Gastrocnemius medialis (tissue), 4 donors: ENCODE data around the gene LRRC72.

Experiments
- POLR2A ChIP-seq, 2 donors: fragments of 450-650 bp; IDR thresholded peaks; one replicate each; pipeline ENCODE4 v1.6.1; 2017; ENCODE audit warnings: antibody characterized with exemption in 2 of 2, mild to moderate bottlenecking in 2 of 2, moderate library complexity in 2 of 2
- TF ChIP-seq, protein P1 (sequence below), 5 experiments: fragments of 450-650 bp in 3 of 5; fragments of 200-600 bp in 2 of 5; sonication (generic) in 2 of 5; IDR thresholded peaks in 4 of 5; conservative IDR thresholded peaks in 1 of 5; 1 replicate in 4 of 5; 2 replicates in 1 of 5; pipeline ENCODE4 v1.5.1; 2016 to 2019; ENCODE audit warnings: antibody characterized with exemption in 5 of 5, mild to moderate bottlenecking in 3 of 5, moderate library complexity in 3 of 5

DNA sequence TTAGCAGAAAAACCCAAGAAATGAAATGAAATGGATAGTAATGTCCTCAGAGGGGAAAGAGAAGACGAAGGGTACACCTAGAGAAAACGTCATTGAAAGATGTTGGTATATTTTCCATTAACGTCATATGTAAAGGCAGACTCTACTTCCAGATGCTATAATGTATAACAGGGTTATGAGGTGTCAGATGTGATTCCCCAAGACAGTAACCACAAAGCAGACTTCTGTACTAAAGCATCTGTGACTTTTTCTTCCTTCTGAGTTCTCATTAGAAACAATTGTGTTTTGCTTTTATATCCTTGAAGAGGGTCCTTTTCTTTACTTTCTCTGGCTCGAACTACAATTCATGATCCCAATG is 37.4 kb downstream of the LRRC72 start:
- TF ChIP-seq, protein P1, sequence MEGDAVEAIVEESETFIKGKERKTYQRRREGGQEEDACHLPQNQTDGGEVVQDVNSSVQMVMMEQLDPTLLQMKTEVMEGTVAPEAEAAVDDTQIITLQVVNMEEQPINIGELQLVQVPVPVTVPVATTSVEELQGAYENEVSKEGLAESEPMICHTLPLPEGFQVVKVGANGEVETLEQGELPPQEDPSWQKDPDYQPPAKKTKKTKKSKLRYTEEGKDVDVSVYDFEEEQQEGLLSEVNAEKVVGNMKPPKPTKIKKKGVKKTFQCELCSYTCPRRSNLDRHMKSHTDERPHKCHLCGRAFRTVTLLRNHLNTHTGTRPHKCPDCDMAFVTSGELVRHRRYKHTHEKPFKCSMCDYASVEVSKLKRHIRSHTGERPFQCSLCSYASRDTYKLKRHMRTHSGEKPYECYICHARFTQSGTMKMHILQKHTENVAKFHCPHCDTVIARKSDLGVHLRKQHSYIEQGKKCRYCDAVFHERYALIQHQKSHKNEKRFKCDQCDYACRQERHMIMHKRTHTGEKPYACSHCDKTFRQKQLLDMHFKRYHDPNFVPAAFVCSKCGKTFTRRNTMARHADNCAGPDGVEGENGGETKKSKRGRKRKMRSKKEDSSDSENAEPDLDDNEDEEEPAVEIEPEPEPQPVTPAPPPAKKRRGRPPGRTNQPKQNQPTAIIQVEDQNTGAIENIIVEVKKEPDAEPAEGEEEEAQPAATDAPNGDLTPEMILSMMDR (IDR thresholded peaks at IDR 0.05 in 4 of 5, conservative IDR thresholded peaks at IDR 0.05 in 1 of 5): no peak
- TF ChIP-seq POLR2A (IDR thresholded peaks at IDR 0.05): no peak
